Lower leg skin (tissue), 4 donors: Measurements from ENCODE around the gene PDP2. TPM values are rescaled to one million over a fixed set of nuclear protein-coding genes. Genes with fewer than 3 reads are reported as not detected.

Source experiments
- DNase-seq, 2 donors: peaks; one replicate each; pipeline ENCODE4 v3.0.0-alpha.2; 2019; ENCODE audit warnings: low spot score in 2 of 2
- H3K4me3 ChIP-seq: fragments of 200-600 bp; sonication (generic); 2 replicates; pipeline ENCODE4 v1.5.1; 2017; ENCODE audit warnings: mild to moderate bottlenecking, low read depth; ENCODE audit not compliant: poor library complexity, severe bottlenecking
- CTCF ChIP-seq, 3 donors: fragments of 450-650 bp; IDR thresholded peaks; one replicate each; pipeline ENCODE4 v1.5.1; 2016; ENCODE audit warnings: antibody characterized with exemption in 3 of 3, mild to moderate bottlenecking in 3 of 3, moderate library complexity in 2 of 3
- POLR2A ChIP-seq, 2 donors: fragments of 450-650 bp; IDR thresholded peaks; one replicate each; pipeline ENCODE4 v1.6.1; 2016 to 2017; ENCODE audit warnings: antibody characterized with exemption in 2 of 2, mild to moderate bottlenecking in 1 of 2, moderate library complexity in 1 of 2
- WGBS, 2 donors: methylation state at CpG; one replicate each; pipeline ENCODE4 v1.1.5; 2018; 5-methylcytosine and 5-hydroxymethylcytosine counted together
- intact Hi-C: fragments of 100-400 bp; cut with DNase I; formaldehyde crosslinking; loops from one replicate; pipeline ENCODE4 v1.15.0; 2023; ENCODE audit warnings: low total_unique reads
- total RNA-seq, 4 donors: library from RNA; depleted of rRNA; stranded (reverse); fragments of >200 nt; gene quantifications; one replicate each; pipeline ENCODE4 v1.1.0, GENCODE V29; 2016

PDP2 gene
- total RNA-seq, 4 donors from 2014 or later = 3.2 to 8.8 (median 7.2) TPM

GRCh38 chr16:66917741-66918140 is 37.4 kb downstream of the PDP2 start:
- WGBS, 2 donors = 80 to 88% methylated on average over 8 to 9 of the region's 9 CpGs
- intact Hi-C loops = no loop called here
- DNase-seq = no peak
- H3K4me3 ChIP-seq = no peak overlapping the region
- TF ChIP-seq POLR2A (IDR thresholded peaks at IDR 0.05) (no peak), CTCF (IDR thresholded peaks at IDR 0.05) (no peak)

GRCh38 chr16:66918355-66918754 is 38.0 kb downstream of the PDP2 start:
- intact Hi-C loops = no loop called here
- no peak overlapping the region for H3K4me3 ChIP-seq
- TF ChIP-seq CTCF (IDR thresholded peaks at IDR 0.05) (no peak), POLR2A (IDR thresholded peaks at IDR 0.05) (no peak)
- 86 to 89% methylated on average over 6 of the region's 6 CpGs for WGBS, 2 donors
- no peak for DNase-seq

GRCh38 chr16:66918803-66919568 is 38.7 kb downstream of the PDP2 start, which contains the start of gene CDH16:
CDH16 (minus strand) TSS chr16:66918885; CDS start chr16:66918065, 820 bp downstream.
- no peak within 1 kb of the TSS for H3K4me3 ChIP-seq
- 74 to 86% methylated on average over 6 to 7 of the region's 7 CpGs for WGBS, 2 donors
- no peak for TF ChIP-seq POLR2A (IDR thresholded peaks at IDR 0.05)
- no peak for TF ChIP-seq CTCF (IDR thresholded peaks at IDR 0.05)
- intact Hi-C loops = no loop called here
- no peak for DNase-seq

- TF ChIP-seq POLR2A (IDR thresholded peaks at IDR 0.05) = no peak
- no peak for TF ChIP-seq CTCF (IDR thresholded peaks at IDR 0.05)
- DNase-seq = no peak
- H3K4me3 ChIP-seq = no peak overlapping the region
- 53 to 71% methylated on average over 5 of the region's 5 CpGs for WGBS, 2 donors
- intact Hi-C loops = no loop called here
Measured at GRCh38 chr16:66919569-66920298, 39.4 kb downstream of the PDP2 start.

GRCh38 chr16:66920299-66920590 is 39.9 kb downstream of the PDP2 start:
- 57 to 63% methylated on average over 2 of the region's 2 CpGs for whole genome bisulfite sequencing, 2 donors
- no peak for DNase-seq
- H3K4me3 ChIP-seq = no peak overlapping the region
- intact Hi-C loops = no loop called here
- no peak for TF ChIP-seq POLR2A (IDR thresholded peaks at IDR 0.05)

GRCh38 chr16:66920924-66921680 is 40.8 kb downstream of the PDP2 start:
- TF ChIP-seq CTCF (IDR thresholded peaks at IDR 0.05) = no peak
- no peak for TF ChIP-seq POLR2A (IDR thresholded peaks at IDR 0.05)
- intact Hi-C loops = no loop called here
- 77 to 81% methylated on average over 8 to 9 of the region's 9 CpGs for WGBS, 2 donors
- H3K4me3 ChIP-seq = no peak overlapping the region
- no peak for DNase-seq
